PC-3 (cell line): ENCODE results near the gene ZBED4.

Experiments used
- EZH2 ChIP-seq: fragments of 300-600 bp; sonication (generic); IDR thresholded peaks from one replicate; pipeline ENCODE4 v1.6.1; 2017; ENCODE audit warnings: antibody characterized with exemption, mild to moderate bottlenecking, low read length; ENCODE audit not compliant: unreplicated experiment
- EZH2phosphoT487 ChIP-seq: fragments of 300-600 bp; sonication (generic); IDR thresholded peaks from 2 replicates; pipeline ENCODE4 v1.6.1; 2018; ENCODE audit warnings: mild to moderate bottlenecking, antibody characterized with exemption, low read length, borderline replicate concordance
- TF ChIP-seq, protein P1 (sequence below): fragments of 300-600 bp; sonication (generic); conservative IDR thresholded peaks from 2 replicates; pipeline ENCODE4 v1.5.1; 2017; ENCODE audit warnings: antibody characterized with exemption, low read depth, mild to moderate bottlenecking, low read length

DNA sequence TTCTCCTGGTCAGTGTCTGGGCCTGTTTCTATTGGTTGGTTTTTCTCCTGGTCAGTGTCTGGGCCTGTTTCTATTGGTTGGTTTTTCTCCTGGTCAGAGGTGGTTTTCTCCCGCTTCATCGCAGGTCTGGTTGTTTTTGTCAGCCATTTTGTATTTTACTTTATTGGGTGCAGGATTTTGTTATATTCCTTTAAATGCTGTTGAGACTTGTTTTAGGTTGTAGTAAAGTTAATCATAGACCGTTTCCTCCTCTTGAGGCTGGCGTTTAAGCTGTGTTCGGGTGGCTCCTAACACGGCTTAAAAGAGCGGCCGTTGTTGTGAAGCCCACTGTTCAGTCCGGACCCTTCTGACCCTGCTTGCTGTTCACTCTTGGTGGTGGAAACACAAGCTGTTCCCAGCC is 26.2 kb downstream of the ZBED4 start:
- TF ChIP-seq EZH2 = no peak
- TF ChIP-seq, protein P1, sequence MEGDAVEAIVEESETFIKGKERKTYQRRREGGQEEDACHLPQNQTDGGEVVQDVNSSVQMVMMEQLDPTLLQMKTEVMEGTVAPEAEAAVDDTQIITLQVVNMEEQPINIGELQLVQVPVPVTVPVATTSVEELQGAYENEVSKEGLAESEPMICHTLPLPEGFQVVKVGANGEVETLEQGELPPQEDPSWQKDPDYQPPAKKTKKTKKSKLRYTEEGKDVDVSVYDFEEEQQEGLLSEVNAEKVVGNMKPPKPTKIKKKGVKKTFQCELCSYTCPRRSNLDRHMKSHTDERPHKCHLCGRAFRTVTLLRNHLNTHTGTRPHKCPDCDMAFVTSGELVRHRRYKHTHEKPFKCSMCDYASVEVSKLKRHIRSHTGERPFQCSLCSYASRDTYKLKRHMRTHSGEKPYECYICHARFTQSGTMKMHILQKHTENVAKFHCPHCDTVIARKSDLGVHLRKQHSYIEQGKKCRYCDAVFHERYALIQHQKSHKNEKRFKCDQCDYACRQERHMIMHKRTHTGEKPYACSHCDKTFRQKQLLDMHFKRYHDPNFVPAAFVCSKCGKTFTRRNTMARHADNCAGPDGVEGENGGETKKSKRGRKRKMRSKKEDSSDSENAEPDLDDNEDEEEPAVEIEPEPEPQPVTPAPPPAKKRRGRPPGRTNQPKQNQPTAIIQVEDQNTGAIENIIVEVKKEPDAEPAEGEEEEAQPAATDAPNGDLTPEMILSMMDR = no peak
- TF ChIP-seq EZH2phosphoT487 = no peak
